ENCODE results near the gene APEX1. TPM values are rescaled to one million over a fixed set of nuclear protein-coding genes. Genes with fewer than 3 reads are reported as not detected.

Gene APEX1
- total and polyA plus RNA-seq, 4 donors = 51.1 to 122 (median 75.4) TPM

DNA sequence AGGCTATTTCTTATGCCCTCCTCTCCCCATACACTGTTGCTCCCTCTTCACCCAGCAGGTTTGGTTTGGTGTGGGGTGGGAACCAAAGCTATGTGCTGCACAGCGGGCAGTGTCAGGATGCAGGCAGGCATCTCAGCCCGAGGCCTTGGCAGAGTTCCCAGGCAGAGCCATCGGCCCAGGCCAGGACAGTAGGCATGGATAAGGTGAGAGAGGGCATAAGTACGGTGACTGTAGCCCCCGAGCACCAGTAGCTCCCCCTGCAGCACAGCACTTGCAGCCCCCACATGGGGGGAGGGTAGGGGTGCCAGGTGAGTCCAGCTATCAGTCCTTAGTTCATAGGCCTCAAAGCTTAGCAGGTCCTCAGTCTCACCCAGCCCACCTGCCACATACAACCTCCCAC lies 26.2 kb upstream of the APEX1 start:
- H3K27me3 ChIP-seq (ENCODE audit: control insufficient read depth in 1 of 2, insufficient read depth in 2 of 2, low read length in 1 of 2) = no peaks in the 10 kb centered on the region
- H3K4me1 ChIP-seq (ENCODE audit: control insufficient read depth in 1 of 2, insufficient read depth in 2 of 2, low read length in 2 of 2) = no peaks in the 10 kb centered on the region
- peak; percentile 36 for ATAC-seq (ENCODE audit: low FRiP score)
- no peak for DNase-seq
- H3K27ac ChIP-seq (ENCODE audit: low read depth in 1 of 2, low read length in 2 of 2) = no peak overlapping the region
- 44 to 53% methylated on average over 5 of the region's 5 CpGs for WGBS, 2 donors
- no peaks in the 10 kb centered on the region for H3K36me3 ChIP-seq (ENCODE audit: control insufficient read depth in 1 of 2, insufficient read depth in 2 of 2, low read length in 1 of 2)
- H3K4me3 ChIP-seq (ENCODE audit: low read length in 2 of 2) = no peak overlapping the region
- intact Hi-C loops (cut with DNase I) = no loop called here
- H3K9me3 ChIP-seq (ENCODE audit: control insufficient read depth, low read length) = no peaks in the 10 kb centered on the region

DNA sequence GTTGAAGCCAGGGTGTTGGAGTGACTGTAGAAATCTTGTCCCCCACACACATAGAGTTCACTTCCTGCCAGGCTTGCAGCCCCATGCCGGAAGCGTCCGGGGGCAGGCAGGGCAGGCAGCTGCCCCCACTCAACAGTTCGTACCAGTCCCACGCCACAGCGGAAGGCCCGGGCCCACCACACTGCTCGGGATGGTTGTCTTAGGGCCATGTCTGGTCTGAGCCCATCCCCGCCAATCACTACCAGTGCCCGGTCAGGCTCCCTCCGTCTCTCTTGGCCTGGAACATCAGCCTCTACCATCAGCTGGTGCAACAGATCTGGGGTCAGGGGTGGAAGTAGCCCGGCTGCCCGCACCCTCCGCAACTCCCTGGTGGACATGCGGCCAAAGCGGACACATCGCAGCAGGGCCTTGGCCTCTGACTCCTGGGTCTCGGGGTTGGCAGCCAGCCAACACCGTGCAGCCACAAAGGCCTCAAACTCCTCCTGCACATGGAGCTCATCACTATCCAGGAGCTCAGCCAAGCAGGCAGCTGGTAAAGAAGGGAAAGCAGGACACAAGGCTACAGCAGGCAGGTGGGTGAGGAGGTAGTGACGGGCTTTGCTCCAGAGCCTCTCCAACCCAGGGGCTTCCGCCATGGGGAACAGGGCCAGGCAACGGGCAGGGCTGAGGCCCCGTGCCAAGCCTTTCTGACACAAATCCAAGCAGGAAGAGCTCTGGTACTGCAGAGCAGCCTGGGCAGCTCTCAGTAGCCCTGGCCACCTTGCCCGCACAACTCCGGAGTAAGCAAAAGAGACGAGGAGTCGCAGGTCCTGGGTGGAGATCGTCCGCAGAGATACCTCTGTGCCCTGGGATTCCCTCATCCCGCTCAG lies 25.0 kb upstream of the APEX1 start:
- ATAC-seq (ENCODE audit: low FRiP score) (no peak), DNase-seq (no peak)
- WGBS, 2 donors = 66 to 72% methylated on average over 30 of the region's 30 CpGs
- intact Hi-C loops (cut with DNase I) = no loop called here
- Histone ChIP-seq H3K27me3 (ENCODE audit: control insufficient read depth in 1 of 2, insufficient read depth in 2 of 2, low read length in 1 of 2) (no peaks in the 10 kb centered on the region), H3K36me3 (ENCODE audit: control insufficient read depth in 1 of 2, insufficient read depth in 2 of 2, low read length in 1 of 2) (no peaks in the 10 kb centered on the region), H3K27ac (ENCODE audit: low read depth in 1 of 2, low read length in 2 of 2) (no peak overlapping the region), H3K9me3 (ENCODE audit: control insufficient read depth, low read length) (no peaks in the 10 kb centered on the region), H3K4me1 (ENCODE audit: control insufficient read depth in 1 of 2, insufficient read depth in 2 of 2, low read length in 2 of 2) (no peaks in the 10 kb centered on the region), H3K4me3 (ENCODE audit: low read length in 2 of 2) (no peak overlapping the region)

DNA sequence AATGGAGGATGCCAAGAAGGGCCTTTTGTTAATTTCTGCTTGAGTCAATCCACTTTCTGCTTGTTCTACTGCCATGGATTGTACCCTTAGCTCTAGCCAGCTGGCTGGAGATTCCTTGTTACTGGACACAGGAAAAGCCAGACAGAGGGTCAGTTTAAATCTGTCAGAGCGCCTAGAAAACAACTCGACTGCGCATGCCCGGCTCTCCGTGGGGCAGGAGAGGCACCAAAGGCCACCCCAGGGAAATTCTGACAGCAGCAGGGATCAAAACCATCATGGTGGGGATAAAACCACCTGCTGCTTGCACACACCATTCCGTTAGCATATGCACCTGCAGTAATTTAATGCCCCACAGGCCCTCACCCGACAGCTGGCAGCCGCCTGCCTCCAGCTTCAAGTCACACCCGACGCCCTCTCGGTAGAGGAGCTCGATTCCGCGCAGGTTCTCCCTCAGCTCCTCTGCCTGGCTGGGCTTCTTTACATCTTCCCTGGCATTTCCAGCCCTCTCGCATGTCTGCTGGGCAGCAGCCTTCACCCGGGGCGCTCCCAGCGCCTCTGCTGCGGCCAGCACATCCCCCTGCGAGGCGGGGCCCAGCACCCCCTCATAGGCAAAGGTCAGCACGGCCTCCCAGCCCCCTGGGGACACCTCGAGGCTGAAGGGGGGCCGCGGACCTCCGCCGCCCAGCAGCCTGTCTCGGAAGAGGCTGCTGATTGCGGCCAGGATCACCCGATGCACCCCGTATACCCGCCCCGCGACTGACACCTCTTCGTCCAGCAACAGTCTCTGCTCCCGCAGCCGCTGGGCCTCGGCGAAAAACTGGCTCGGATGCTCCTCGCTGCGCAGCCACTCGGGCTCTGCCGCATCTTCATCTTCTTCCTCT lies 20.1 kb upstream of the APEX1 start:
- intact Hi-C loops (cut with DNase I) = no loop called here
- peak; percentile 85 for ATAC-seq (ENCODE audit: low FRiP score)
- Histone ChIP-seq H3K4me3 (ENCODE audit: low read length in 2 of 2) (no peak overlapping the region), H3K4me1 (ENCODE audit: control insufficient read depth in 1 of 2, insufficient read depth in 2 of 2, low read length in 2 of 2) (no peaks in the 10 kb centered on the region), H3K27me3 (ENCODE audit: control insufficient read depth in 1 of 2, insufficient read depth in 2 of 2, low read length in 1 of 2) (no peaks in the 10 kb centered on the region), H3K9me3 (ENCODE audit: control insufficient read depth, low read length) (no peaks in the 10 kb centered on the region), H3K27ac (ENCODE audit: low read depth in 1 of 2, low read length in 2 of 2) (no peak overlapping the region), H3K36me3 (ENCODE audit: control insufficient read depth in 1 of 2, insufficient read depth in 2 of 2, low read length in 1 of 2) (no peaks in the 10 kb centered on the region)
- peak; percentile 67 to 87 for DNase-seq
- whole genome bisulfite sequencing, 2 donors = 12 to 15% methylated on average over 44 of the region's 44 CpGs

- peak; percentile 4 for ATAC-seq (ENCODE audit: low FRiP score)
- Histone ChIP-seq H3K36me3 (ENCODE audit: control insufficient read depth in 1 of 2, insufficient read depth in 2 of 2, low read length in 1 of 2) (no peaks in the 10 kb centered on the region), H3K27ac (ENCODE audit: low read depth in 1 of 2, low read length in 2 of 2) (no peak within 1 kb of the TSS), H3K4me1 (ENCODE audit: control insufficient read depth in 1 of 2, insufficient read depth in 2 of 2, low read length in 2 of 2) (no peaks in the 10 kb centered on the region), H3K27me3 (ENCODE audit: control insufficient read depth in 1 of 2, insufficient read depth in 2 of 2, low read length in 1 of 2) (no peaks in the 10 kb centered on the region), H3K4me3 (ENCODE audit: low read length in 2 of 2) (no peak within 1 kb of the TSS), H3K9me3 (ENCODE audit: control insufficient read depth, low read length) (no peaks in the 10 kb centered on the region)
- 80 to 82% methylated on average over 17 of the region's 17 CpGs for WGBS, 2 donors
- intact Hi-C loops (cut with DNase I) = no loop called here
- DNase-seq = no peak
These were observed 19.3 kb upstream of the APEX1 start, which contains the start of gene KLHL33 for GRCh38 chr14:20435582-20436362. Gene KLHL33, minus strand, starts transcription at chr14:20436166. Its CDS starts 355 bp downstream, at chr14:20435811.

GRCh38 chr14:20436363-20436755 lies 18.7 kb upstream of the APEX1 start:
- intact Hi-C loops (cut with DNase I) = no loop called here
- ATAC-seq (ENCODE audit: low FRiP score) = no peak
- no peaks in the 10 kb centered on the region for H3K27me3 ChIP-seq (ENCODE audit: control insufficient read depth in 1 of 2, insufficient read depth in 2 of 2, low read length in 1 of 2)
- no peak for DNase-seq
- no peaks in the 10 kb centered on the region for H3K9me3 ChIP-seq (ENCODE audit: control insufficient read depth, low read length)
- no peaks in the 10 kb centered on the region for H3K4me1 ChIP-seq (ENCODE audit: control insufficient read depth in 1 of 2, insufficient read depth in 2 of 2, low read length in 2 of 2)
- H3K36me3 ChIP-seq (ENCODE audit: control insufficient read depth in 1 of 2, insufficient read depth in 2 of 2, low read length in 1 of 2) = no peaks in the 10 kb centered on the region
- H3K4me3 ChIP-seq (ENCODE audit: low read length in 2 of 2) = no peak overlapping the region
- WGBS, 2 donors = 92 to 96% methylated on average over 4 of the region's 4 CpGs
- no peak overlapping the region for H3K27ac ChIP-seq (ENCODE audit: low read depth in 1 of 2, low read length in 2 of 2)

GRCh38 chr14:20438664-20439063 lies 16.4 kb upstream of the APEX1 start:
- Histone ChIP-seq H3K27ac (ENCODE audit: low read depth in 1 of 2, low read length in 2 of 2) (no peak overlapping the region), H3K27me3 (ENCODE audit: control insufficient read depth in 1 of 2, insufficient read depth in 2 of 2, low read length in 1 of 2) (no peaks in the 10 kb centered on the region), H3K9me3 (ENCODE audit: control insufficient read depth, low read length) (no peaks in the 10 kb centered on the region), H3K4me3 (ENCODE audit: low read length in 2 of 2) (no peak overlapping the region), H3K36me3 (ENCODE audit: control insufficient read depth in 1 of 2, insufficient read depth in 2 of 2, low read length in 1 of 2) (no peaks in the 10 kb centered on the region), H3K4me1 (ENCODE audit: control insufficient read depth in 1 of 2, insufficient read depth in 2 of 2, low read length in 2 of 2) (no peaks in the 10 kb centered on the region)
- WGBS, 2 donors = 83 to 90% methylated on average over 7 of the region's 7 CpGs
- DNase-seq (no peak), ATAC-seq (ENCODE audit: low FRiP score) (no peak)
- intact Hi-C loops (cut with DNase I) = no loop called here

- Histone ChIP-seq H3K9me3 (ENCODE audit: control insufficient read depth, low read length) (no peaks in the 10 kb centered on the region), H3K4me3 (ENCODE audit: low read length in 2 of 2) (no peak overlapping the region), H3K36me3 (ENCODE audit: control insufficient read depth in 1 of 2, insufficient read depth in 2 of 2, low read length in 1 of 2) (no peaks in the 10 kb centered on the region), H3K27ac (ENCODE audit: low read depth in 1 of 2, low read length in 2 of 2) (no peak overlapping the region), H3K27me3 (ENCODE audit: control insufficient read depth in 1 of 2, insufficient read depth in 2 of 2, low read length in 1 of 2) (no peaks in the 10 kb centered on the region), H3K4me1 (ENCODE audit: control insufficient read depth in 1 of 2, insufficient read depth in 2 of 2, low read length in 2 of 2) (no peaks in the 10 kb centered on the region)
- ATAC-seq (ENCODE audit: low FRiP score) (no peak), DNase-seq (no peak)
- WGBS, 2 donors = 84 to 92% methylated on average over 5 of the region's 5 CpGs
- intact Hi-C loops (cut with DNase I) = no loop called here
These were observed 14.6 kb upstream of the APEX1 start for GRCh38 chr14:20440465-20440864.

DNA sequence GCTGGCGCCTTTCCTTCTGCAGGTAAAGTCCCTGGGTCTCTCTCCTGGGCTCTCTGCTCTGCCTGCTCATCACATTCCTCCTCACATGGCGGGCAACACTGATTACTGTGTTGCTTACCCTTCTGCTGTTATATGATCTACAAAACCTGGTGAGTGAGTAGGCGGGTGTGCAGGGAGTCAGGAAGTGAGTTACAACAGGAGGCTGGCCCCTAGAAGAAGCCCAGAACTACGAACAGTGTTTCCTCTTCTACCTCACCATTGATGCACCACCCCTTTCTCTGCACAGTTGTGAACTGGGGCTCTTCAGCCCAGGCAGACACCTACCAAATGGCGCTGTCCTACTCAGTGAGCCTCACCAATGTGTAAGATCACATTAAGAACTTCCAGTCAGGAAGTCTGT lies 14.1 kb upstream of the APEX1 start:
- no peak overlapping the region for H3K27ac ChIP-seq (ENCODE audit: low read depth in 1 of 2, low read length in 2 of 2)
- ATAC-seq (ENCODE audit: low FRiP score) (no peak), DNase-seq (no peak)
- no peaks in the 10 kb centered on the region for H3K36me3 ChIP-seq (ENCODE audit: control insufficient read depth in 1 of 2, insufficient read depth in 2 of 2, low read length in 1 of 2)
- no peaks in the 10 kb centered on the region for H3K9me3 ChIP-seq (ENCODE audit: control insufficient read depth, low read length)
- no peaks in the 10 kb centered on the region for H3K27me3 ChIP-seq (ENCODE audit: control insufficient read depth in 1 of 2, insufficient read depth in 2 of 2, low read length in 1 of 2)
- no peak overlapping the region for H3K4me3 ChIP-seq (ENCODE audit: low read length in 2 of 2)
- WGBS, 2 donors = 71 to 85% methylated on average over 5 of the region's 5 CpGs
- intact Hi-C loops (cut with DNase I) = no loop called here
- H3K4me1 ChIP-seq (ENCODE audit: control insufficient read depth in 1 of 2, insufficient read depth in 2 of 2, low read length in 2 of 2) = no peaks in the 10 kb centered on the region
